HepG2 (cell line): ENCODE results near the gene KIF24. TPM values are rescaled to one million over a fixed set of nuclear protein-coding genes. Genes with fewer than 3 reads are reported as not detected.

Source experiments
- ARID2 ChIP-seq: sonication (generic); formaldehyde crosslinking; IDR thresholded peaks from 2 replicates; pipeline ENCODE4 v1.8.1; 2022; ENCODE audit warnings: mild to moderate bottlenecking, missing genetic modification reagents, borderline replicate concordance
- ATM ChIP-seq: fragments of 450-650 bp; IDR thresholded peaks from 2 replicates; pipeline ENCODE4 v1.7.1; 2017; ENCODE audit warnings: mild to moderate bottlenecking, borderline replicate concordance
- CBFB ChIP-seq: sonication (generic); formaldehyde crosslinking; IDR thresholded peaks from 2 replicates; pipeline ENCODE4 v1.4.0; 2020; ENCODE audit warnings: missing genetic modification reagents
- CCDC6 ChIP-seq: sonication (generic); formaldehyde crosslinking; IDR thresholded peaks from 2 replicates; pipeline ENCODE4 v1.8.1; 2022; ENCODE audit warnings: mild to moderate bottlenecking, missing genetic modification reagents, moderate library complexity
- DRAP1 ChIP-seq: IDR thresholded peaks from 2 replicates; pipeline ENCODE4 v1.6.1; 2016; ENCODE audit warnings: missing genetic modification reagents, missing compliant biosample characterization
- EEA1 ChIP-seq: sonication (generic); formaldehyde crosslinking; IDR thresholded peaks from 2 replicates; pipeline ENCODE4 v1.5.1; 2020; ENCODE audit warnings: mild to moderate bottlenecking, missing genetic modification reagents, borderline replicate concordance
- KDM2A ChIP-seq: sonication (generic); formaldehyde crosslinking; IDR thresholded peaks from 2 replicates; pipeline ENCODE4 v1.4.0; 2020; ENCODE audit warnings: low read depth, missing genetic modification reagents, borderline replicate concordance
- KDM4B ChIP-seq: sonication (generic); formaldehyde crosslinking; IDR thresholded peaks from 2 replicates; pipeline ENCODE4 v1.4.0; 2020; ENCODE audit warnings: missing genetic modification reagents
- MNT ChIP-seq: fragments of 450-650 bp; IDR thresholded peaks from 2 replicates; pipeline ENCODE4 v1.6.1; 2016
- MTA3 ChIP-seq: sonication (generic); formaldehyde crosslinking; IDR thresholded peaks from 2 replicates; pipeline ENCODE4 v1.4.0; 2020; ENCODE audit warnings: missing genetic modification reagents
- MZF1 ChIP-seq: sonication (generic); formaldehyde crosslinking; IDR thresholded peaks from 2 replicates; pipeline ENCODE4 v1.8.1; 2023; ENCODE audit warnings: mild to moderate bottlenecking, missing genetic modification reagents, borderline replicate concordance
- NONO ChIP-seq, 2 experiments: fragments of 450-650 bp in 1 of 2; sonication (generic) in 1 of 2; formaldehyde crosslinking in 1 of 2; IDR thresholded peaks in 1 of 2; conservative IDR thresholded peaks in 1 of 2; 2 replicates each; pipeline versions ENCODE4 v1.6.1 to v1.8.0; 2017 to 2022; ENCODE audit warnings: mild to moderate bottlenecking in 1 of 2, missing genetic modification reagents in 1 of 2, moderate library complexity in 1 of 2
- REL ChIP-seq: sonication (generic); formaldehyde crosslinking; conservative IDR thresholded peaks from 2 replicates; pipeline ENCODE4 v1.8.0; 2022; ENCODE audit warnings: mild to moderate bottlenecking, missing genetic modification reagents, moderate library complexity
- SIX1 ChIP-seq: sonication (generic); formaldehyde crosslinking; IDR thresholded peaks from 2 replicates; pipeline ENCODE4 v1.4.0; 2020; ENCODE audit warnings: missing genetic modification reagents, borderline replicate concordance
- SNAPC5 ChIP-seq: sonication (generic); formaldehyde crosslinking; IDR thresholded peaks from 2 replicates; pipeline ENCODE4 v1.8.1; 2023; ENCODE audit warnings: mild to moderate bottlenecking, missing genetic modification reagents, borderline replicate concordance
- STAT6 ChIP-seq: sonication (generic); formaldehyde crosslinking; IDR thresholded peaks from 2 replicates; pipeline ENCODE4 v1.4.0; 2020; ENCODE audit warnings: missing genetic modification reagents, mild to moderate bottlenecking, borderline replicate concordance
- SYNCRIP ChIP-seq: fragments of 200-400 bp; formaldehyde crosslinking; IDR thresholded peaks from 2 replicates; pipeline ENCODE4 v1.6.1; 2018; ENCODE audit warnings: mild to moderate bottlenecking, low read depth, low read length; ENCODE audit not compliant: insufficient read depth
- ZFP37 ChIP-seq: sonication (generic); formaldehyde crosslinking; IDR thresholded peaks from 2 replicates; pipeline ENCODE4 v1.4.0; 2020; ENCODE audit warnings: missing genetic modification reagents, borderline replicate concordance
- ZFP90 ChIP-seq: sonication (generic); formaldehyde crosslinking; IDR thresholded peaks from 2 replicates; pipeline ENCODE4 v1.8.0; 2022; ENCODE audit warnings: missing genetic modification reagents, mild to moderate bottlenecking, inconsistent platforms, borderline replicate concordance
- ZNF20 ChIP-seq: sonication (generic); formaldehyde crosslinking; IDR thresholded peaks from 2 replicates; pipeline ENCODE4 v1.4.0; 2020; ENCODE audit warnings: mild to moderate bottlenecking, moderate library complexity, missing genetic modification reagents
- ZNF274 ChIP-seq: sonication (generic); formaldehyde crosslinking; IDR thresholded peaks from 2 replicates; pipeline ENCODE4 v1.5.1; 2020; ENCODE audit warnings: mild to moderate bottlenecking, missing genetic modification reagents
- ZNF44 ChIP-seq: sonication (generic); formaldehyde crosslinking; IDR thresholded peaks from 2 replicates; pipeline ENCODE4 v1.5.1; 2020; ENCODE audit warnings: mild to moderate bottlenecking, missing genetic modification reagents
- ZNF441 ChIP-seq: sonication (generic); formaldehyde crosslinking; IDR thresholded peaks from 2 replicates; pipeline ENCODE4 v1.7.0; 2021; ENCODE audit warnings: missing genetic modification reagents, borderline replicate concordance
- ZNF549 ChIP-seq: sonication (generic); formaldehyde crosslinking; IDR thresholded peaks from 2 replicates; pipeline ENCODE4 v1.5.0; 2020; ENCODE audit warnings: missing genetic modification reagents
- ZNF557 ChIP-seq: sonication (generic); formaldehyde crosslinking; IDR thresholded peaks from 2 replicates; pipeline ENCODE4 v1.4.0; 2020; ENCODE audit warnings: missing genetic modification reagents
- polyA plus RNA-seq, 8 experiments: library from polyadenylated mRNA; depleted of rRNA in 3 of 8; stranded (reverse) in 7 of 8; unstranded in 1 of 8; fragments of >200 nt; fragmentation: Illumina TruSeq in 4 of 8; extraction: Trizol in 4 of 8; gene quantifications; 2 replicates each; pipeline versions ENCODE4 v1.2.1 to v1.2.3, GENCODE V29; 2011 to 2016; ENCODE audit warnings: low read depth in 4 of 8, missing spikeins in 1 of 8, mixed read lengths in 1 of 8; ENCODE audit not compliant: insufficient read depth in 1 of 8
- total RNA-seq, 5 experiments: library from RNA; depleted of rRNA; stranded (reverse); fragments of >200 nt; fragmentation: Illumina TruSeq; extraction: Trizol; gene quantifications; 2 replicates each; pipeline ENCODE4 v1.2.3, GENCODE V29; 2016; ENCODE audit warnings: low read depth in 1 of 5

The KIF24 gene
- total and polyA plus RNA-seq, 2 of the 13 experiments (the other 11 are each of a cell fraction or from before 2014, with no cell fraction given) = 1.1 to 3.0 TPM

- TF ChIP-seq ZFP90 (CRISPR knock-in tag) (peak; percentile 47; the same call in 1 of the 2 replicates), MZF1 (CRISPR knock-in tag) (no peak), REL (CRISPR knock-in tag) (no peak), KDM4B (no peak; the same call in 1 of the 2 replicates), ZNF549 (CRISPR knock-in tag) (no peak), ATM (no peak), CBFB (CRISPR knock-in tag) (peak; percentile 42; the same call in 1 of the 2 replicates), STAT6 (CRISPR knock-in tag) (0 out of 2 replicates have a peak, but pooled peaks have one; percentile 26), MNT (no peak), ZNF44 (CRISPR knock-in tag) (0 out of 2 replicates have a peak, but pooled peaks have one; percentile 17), ARID2 (0 out of 2 replicates have a peak, but pooled peaks have one; percentile 17), ZNF557 (CRISPR knock-in tag) (no peak), ZNF274 (CRISPR knock-in tag) (no peak; the same call in 1 of the 2 replicates), NONO (IDR thresholded peaks at IDR 0.05) (no peak), NONO (CRISPR knock-in tag; conservative IDR thresholded peaks at IDR 0.05) (0 out of 2 replicates have a peak, but pooled peaks have one; percentile 36), DRAP1 (CRISPR knock-in tag) (peak; percentile 94), ZNF441 (CRISPR knock-in tag) (no peak), SIX1 (CRISPR knock-in tag) (no peak), ZNF20 (CRISPR knock-in tag) (no peak), CCDC6 (CRISPR knock-in tag) (0 out of 2 replicates have a peak, but pooled peaks have one; percentile 11), SNAPC5 (CRISPR knock-in tag) (no peak; the same call in 1 of the 2 replicates), EEA1 (CRISPR knock-in tag) (no peak; the same call in 1 of the 2 replicates), MTA3 (CRISPR knock-in tag) (no peak), ZFP37 (CRISPR knock-in tag) (0 out of 2 replicates have a peak, but pooled peaks have one; percentile 47), KDM2A (CRISPR knock-in tag) (no peak), SYNCRIP (no peak)
Measured at GRCh38 chr9:34328987-34329832, at the start of gene KIF24, which contains the start of gene NUDT2 (continued).
